Uterus (tissue), 4 donors: ENCODE results near the gene C2orf80. TPM values are rescaled to one million over a fixed set of nuclear protein-coding genes. Genes with fewer than 3 reads are reported as not detected.

Experiments
- DNase-seq, 2 donors: peaks; one replicate each; pipeline ENCODE4 v3.0.0-alpha.2; 2019 to 2020
- H3K27ac ChIP-seq, 2 donors: fragments of 200-600 bp; sonication (generic); 1 replicate in 1 of 2; 2 replicates in 1 of 2; pipeline ENCODE4 v1.5.1; 2016 to 2018
- H3K27me3 ChIP-seq, 2 donors: fragments of 200-600 bp; sonication (generic); one replicate each; pipeline ENCODE4 v1.5.1; 2018 to 2019; ENCODE audit warnings: control low read depth in 1 of 2
- H3K36me3 ChIP-seq, 2 donors: fragments of 200-600 bp; sonication (generic); one replicate each; pipeline ENCODE4 v1.5.1; 2019; ENCODE audit warnings: control low read depth in 1 of 2
- H3K4me1 ChIP-seq, 2 donors: fragments of 200-600 bp; sonication (generic); one replicate each; pipeline ENCODE4 v1.5.1; 2018 to 2019; ENCODE audit warnings: control low read depth in 1 of 2
- H3K4me3 ChIP-seq, 2 donors: fragments of 200-600 bp; sonication (generic); 1 replicate in 1 of 2; 2 replicates in 1 of 2; pipeline ENCODE4 v1.5.1; 2018 to 2019; ENCODE audit warnings: mild to moderate bottlenecking in 1 of 2
- H3K9me3 ChIP-seq, 2 donors: fragments of 200-600 bp; sonication (generic); one replicate each; pipeline ENCODE4 v1.5.1; 2019; ENCODE audit warnings: control low read depth in 1 of 2
- POLR2A ChIP-seq, 2 donors: fragments of 450-650 bp; IDR thresholded peaks; one replicate each; pipeline ENCODE4 v1.6.1; 2016; ENCODE audit warnings: antibody characterized with exemption in 2 of 2, mild to moderate bottlenecking in 1 of 2, moderate library complexity in 1 of 2
- intact Hi-C: fragments of 100-400 bp; cut with DNase I; formaldehyde crosslinking; loops from one replicate; pipeline ENCODE4 v1.15.1; 2023; ENCODE audit warnings: low total_unique reads
- total RNA-seq, 4 donors: library from RNA; depleted of rRNA in 3 of 4; stranded (reverse); fragments of >200 nt in 3 of 4; gene quantifications; one replicate each; pipeline versions ENCODE4 v1.1.0 to v1.2.4, GENCODE V29; 2014 to 2023
- TF ChIP-seq, protein P1 (sequence below), 4 experiments: fragments of 200-600 bp in 2 of 4; fragments of 450-650 bp in 2 of 4; sonication (generic) in 2 of 4; IDR thresholded peaks; one replicate each; pipeline ENCODE4 v1.5.1; 2016 to 2019; ENCODE audit warnings: antibody characterized with exemption in 4 of 4, mild to moderate bottlenecking in 2 of 4, moderate library complexity in 1 of 4
- donor health status: DM: yes; HTN: yes; CAD: no.

The C2orf80 gene
- total RNA-seq, 4 donors from 2014 or later = not detected

DNA sequence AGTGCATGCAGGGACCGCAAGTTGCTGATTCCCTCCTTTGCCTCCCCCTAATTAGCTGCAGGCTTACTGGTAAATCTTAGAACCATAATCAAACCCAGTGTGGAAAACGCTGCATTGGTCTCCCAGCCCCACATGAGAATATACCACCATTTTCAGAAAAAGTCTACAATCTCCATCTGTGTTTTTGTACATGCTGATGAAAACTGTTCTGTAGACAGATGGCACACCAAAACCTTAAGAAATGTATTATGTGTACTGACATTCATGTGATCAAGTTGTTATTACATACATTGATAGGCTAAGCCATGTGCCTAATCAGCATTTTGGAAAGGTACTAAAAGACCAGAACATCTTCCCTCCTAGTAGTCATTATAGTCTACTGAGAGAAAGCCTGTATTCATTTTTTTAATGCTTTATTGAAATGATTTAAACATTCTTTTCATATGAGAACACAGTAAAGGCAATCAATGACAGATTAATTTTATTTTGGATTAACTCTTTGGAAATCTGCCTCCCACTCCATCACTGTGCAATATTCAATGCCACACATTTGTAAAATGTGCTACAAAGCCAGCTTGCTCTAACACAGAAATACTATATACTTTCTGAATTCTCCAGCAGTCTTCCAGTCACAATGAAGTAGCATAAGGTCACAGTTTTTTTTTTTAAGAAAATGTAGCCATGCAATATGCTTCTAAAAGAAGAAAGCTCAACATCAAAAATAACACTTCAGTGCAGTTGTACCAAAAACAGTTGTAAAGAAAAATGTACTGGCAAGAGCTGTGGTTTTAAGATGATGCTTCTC lies 24.7 kb downstream of the C2orf80 start:
- no peak for TF ChIP-seq POLR2A (IDR thresholded peaks at IDR 0.05)
- TF ChIP-seq, protein P1, sequence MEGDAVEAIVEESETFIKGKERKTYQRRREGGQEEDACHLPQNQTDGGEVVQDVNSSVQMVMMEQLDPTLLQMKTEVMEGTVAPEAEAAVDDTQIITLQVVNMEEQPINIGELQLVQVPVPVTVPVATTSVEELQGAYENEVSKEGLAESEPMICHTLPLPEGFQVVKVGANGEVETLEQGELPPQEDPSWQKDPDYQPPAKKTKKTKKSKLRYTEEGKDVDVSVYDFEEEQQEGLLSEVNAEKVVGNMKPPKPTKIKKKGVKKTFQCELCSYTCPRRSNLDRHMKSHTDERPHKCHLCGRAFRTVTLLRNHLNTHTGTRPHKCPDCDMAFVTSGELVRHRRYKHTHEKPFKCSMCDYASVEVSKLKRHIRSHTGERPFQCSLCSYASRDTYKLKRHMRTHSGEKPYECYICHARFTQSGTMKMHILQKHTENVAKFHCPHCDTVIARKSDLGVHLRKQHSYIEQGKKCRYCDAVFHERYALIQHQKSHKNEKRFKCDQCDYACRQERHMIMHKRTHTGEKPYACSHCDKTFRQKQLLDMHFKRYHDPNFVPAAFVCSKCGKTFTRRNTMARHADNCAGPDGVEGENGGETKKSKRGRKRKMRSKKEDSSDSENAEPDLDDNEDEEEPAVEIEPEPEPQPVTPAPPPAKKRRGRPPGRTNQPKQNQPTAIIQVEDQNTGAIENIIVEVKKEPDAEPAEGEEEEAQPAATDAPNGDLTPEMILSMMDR (IDR thresholded peaks at IDR 0.05) = no peak
- no peaks in the 10 kb centered on the region for H3K4me1 ChIP-seq
- H3K27me3 ChIP-seq = no peaks in the 10 kb centered on the region
- no peak overlapping the region for H3K27ac ChIP-seq
- no peak for DNase-seq
- no peak overlapping the region for H3K4me3 ChIP-seq
- H3K9me3 ChIP-seq = no peaks in the 10 kb centered on the region
- H3K36me3 ChIP-seq = no peaks in the 10 kb centered on the region
- intact Hi-C loops = no loop called here

DNA sequence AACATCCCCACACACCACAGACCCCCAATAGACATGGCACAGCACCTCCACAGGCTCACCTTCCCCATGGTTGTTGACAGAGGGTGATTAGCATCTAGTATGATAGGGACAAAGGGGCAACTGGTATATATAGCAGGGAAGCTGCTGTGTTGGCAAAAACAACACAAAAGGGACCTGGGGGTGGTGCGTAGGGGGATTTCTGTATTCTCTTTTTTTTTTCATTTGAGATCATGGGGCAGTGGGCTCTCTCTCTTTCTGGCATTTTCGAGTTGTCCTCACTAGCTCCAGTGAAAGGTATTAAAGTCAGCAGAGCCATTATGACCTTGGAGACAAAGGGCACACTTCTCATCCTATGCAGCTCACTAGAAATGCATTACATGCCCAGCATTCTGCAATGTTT lies 26.3 kb downstream of the C2orf80 start, which contains the start of gene CRYGA:
CRYGA (minus strand) TSS at position 101 of the 400 bp plus-strand sequence; CDS start at position 68, 33 bp downstream.
- intact Hi-C loops = no loop called here
- Histone ChIP-seq H3K27ac (no peak within 1 kb of the TSS), H3K4me3 (no peak within 1 kb of the TSS), H3K36me3 (no peaks in the 10 kb centered on the region), H3K9me3 (no peaks in the 10 kb centered on the region), H3K27me3 (no peaks in the 10 kb centered on the region), H3K4me1 (no peaks in the 10 kb centered on the region)
- TF ChIP-seq, protein P1 (IDR thresholded peaks at IDR 0.05) = no peak
- TF ChIP-seq POLR2A (IDR thresholded peaks at IDR 0.05) = no peak
- no peak for DNase-seq

DNA sequence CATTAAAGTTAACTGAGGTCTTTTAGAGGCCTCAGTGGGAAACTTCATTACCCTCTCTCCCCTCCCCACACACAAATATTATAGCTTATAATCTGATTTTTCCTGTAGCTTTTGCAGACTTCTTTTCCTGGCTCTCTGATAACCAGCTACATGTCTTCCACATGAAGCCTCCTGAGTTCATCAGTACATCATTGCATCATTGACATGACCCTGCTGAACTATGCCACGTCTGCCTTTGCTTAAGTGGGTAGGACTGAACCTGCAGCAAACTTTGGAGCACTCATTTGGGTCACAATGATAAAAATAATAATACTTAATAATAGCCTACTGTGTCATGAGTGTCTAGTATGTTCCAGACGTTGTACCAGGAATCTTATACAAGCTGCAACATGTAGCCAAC lies 33.4 kb downstream of the C2orf80 start:
- Histone ChIP-seq H3K27me3 (no peaks in the 10 kb centered on the region), H3K4me3 (no peak overlapping the region), H3K9me3 (no peaks in the 10 kb centered on the region), H3K4me1 (no peaks in the 10 kb centered on the region), H3K27ac (no peak overlapping the region), H3K36me3 (no peaks in the 10 kb centered on the region)
- DNase-seq = no peak
- intact Hi-C loops = no loop called here
- TF ChIP-seq, protein P1 (IDR thresholded peaks at IDR 0.05) = no peak
- no peak for TF ChIP-seq POLR2A (IDR thresholded peaks at IDR 0.05)

DNA sequence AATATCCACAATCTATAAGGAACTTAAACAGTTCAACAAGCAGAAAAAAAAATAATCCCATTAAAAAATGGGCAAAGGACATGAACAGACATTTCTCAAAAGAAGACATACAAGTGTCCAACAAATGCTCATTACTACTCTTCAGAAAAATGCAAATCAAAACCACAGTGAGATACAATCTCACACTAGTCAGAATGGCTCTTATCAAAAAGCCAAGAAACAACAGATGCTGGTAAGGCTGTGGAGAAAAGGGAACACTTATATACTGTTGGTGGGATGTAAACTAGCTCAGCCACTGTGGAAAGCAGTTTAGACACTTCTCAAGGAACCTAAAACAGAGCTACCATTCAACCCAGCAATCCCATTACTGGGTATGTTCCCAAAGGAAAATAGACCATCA lies 36.7 kb downstream of the C2orf80 start:
- Histone ChIP-seq H3K27me3 (no peaks in the 10 kb centered on the region), H3K9me3 (no peaks in the 10 kb centered on the region), H3K4me3 (no peak overlapping the region), H3K27ac (no peak overlapping the region), H3K4me1 (no peaks in the 10 kb centered on the region), H3K36me3 (no peaks in the 10 kb centered on the region)
- no peak for DNase-seq
- no peak for TF ChIP-seq POLR2A (IDR thresholded peaks at IDR 0.05)
- TF ChIP-seq, protein P1 (IDR thresholded peaks at IDR 0.05) = no peak
- intact Hi-C loops = no loop called here

DNA sequence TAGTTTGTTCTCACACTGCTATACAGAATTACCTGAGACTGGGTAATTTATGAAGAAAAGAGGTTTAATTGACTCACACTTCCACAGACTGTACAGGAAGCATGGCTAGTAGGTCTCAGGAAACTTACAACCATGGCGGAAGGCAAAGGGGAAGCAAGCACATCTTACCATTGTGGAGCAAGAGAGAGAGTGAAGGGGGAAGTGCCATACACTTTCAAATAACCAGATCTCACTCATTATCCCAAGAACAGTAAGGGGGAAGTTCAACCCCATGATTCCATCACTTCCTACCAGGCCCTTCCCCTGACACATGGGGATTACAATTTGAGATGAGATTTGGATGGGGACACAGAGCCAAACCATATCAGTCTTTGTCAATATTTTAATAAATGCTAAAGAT lies 38.9 kb downstream of the C2orf80 start:
- intact Hi-C loops = no loop called here
- TF ChIP-seq POLR2A (IDR thresholded peaks at IDR 0.05) = no peak
- TF ChIP-seq, protein P1 (IDR thresholded peaks at IDR 0.05) = no peak
- Histone ChIP-seq H3K36me3 (no peaks in the 10 kb centered on the region), H3K9me3 (no peaks in the 10 kb centered on the region), H3K4me1 (no peaks in the 10 kb centered on the region), H3K27ac (no peak overlapping the region), H3K4me3 (no peak overlapping the region), H3K27me3 (no peaks in the 10 kb centered on the region)
- DNase-seq = no peak
